ENCODE data around the gene POU2F3.
"Not testable (repeated sequence)": the region's sequence is repeated elsewhere in the genome, so short reads cannot be mapped to it uniquely, and the experiment has no call there.

Gene POU2F3

DNA sequence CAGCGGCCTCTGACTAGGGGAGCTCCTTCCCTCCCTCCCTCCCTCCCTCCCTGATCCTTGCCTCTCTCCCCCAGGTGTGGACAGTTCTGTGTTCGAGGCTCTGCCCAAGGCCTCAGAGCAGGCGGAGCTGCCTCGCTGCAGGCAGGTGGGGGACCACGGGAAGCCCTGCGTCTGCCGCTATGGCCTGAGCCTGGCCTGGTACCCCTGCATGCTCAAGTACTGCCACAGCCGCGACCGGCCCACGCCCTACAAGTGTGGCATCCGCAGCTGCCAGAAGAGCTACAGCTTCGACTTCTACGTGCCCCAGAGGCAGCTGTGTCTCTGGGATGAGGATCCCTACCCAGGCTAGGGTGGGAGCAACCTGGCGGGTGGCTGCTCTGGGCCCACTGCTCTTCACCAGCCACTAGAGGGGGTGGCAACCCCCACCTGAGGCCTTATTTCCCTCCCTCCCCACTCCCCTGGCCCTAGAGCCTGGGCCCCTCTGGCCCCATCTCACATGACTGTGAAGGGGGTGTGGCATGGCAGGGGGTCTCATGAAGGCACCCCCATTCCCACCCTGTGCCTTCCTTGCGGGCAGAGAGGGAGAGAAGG is 11.1 kb upstream of the POU2F3 start:
- no peak for DNase-seq

DNA sequence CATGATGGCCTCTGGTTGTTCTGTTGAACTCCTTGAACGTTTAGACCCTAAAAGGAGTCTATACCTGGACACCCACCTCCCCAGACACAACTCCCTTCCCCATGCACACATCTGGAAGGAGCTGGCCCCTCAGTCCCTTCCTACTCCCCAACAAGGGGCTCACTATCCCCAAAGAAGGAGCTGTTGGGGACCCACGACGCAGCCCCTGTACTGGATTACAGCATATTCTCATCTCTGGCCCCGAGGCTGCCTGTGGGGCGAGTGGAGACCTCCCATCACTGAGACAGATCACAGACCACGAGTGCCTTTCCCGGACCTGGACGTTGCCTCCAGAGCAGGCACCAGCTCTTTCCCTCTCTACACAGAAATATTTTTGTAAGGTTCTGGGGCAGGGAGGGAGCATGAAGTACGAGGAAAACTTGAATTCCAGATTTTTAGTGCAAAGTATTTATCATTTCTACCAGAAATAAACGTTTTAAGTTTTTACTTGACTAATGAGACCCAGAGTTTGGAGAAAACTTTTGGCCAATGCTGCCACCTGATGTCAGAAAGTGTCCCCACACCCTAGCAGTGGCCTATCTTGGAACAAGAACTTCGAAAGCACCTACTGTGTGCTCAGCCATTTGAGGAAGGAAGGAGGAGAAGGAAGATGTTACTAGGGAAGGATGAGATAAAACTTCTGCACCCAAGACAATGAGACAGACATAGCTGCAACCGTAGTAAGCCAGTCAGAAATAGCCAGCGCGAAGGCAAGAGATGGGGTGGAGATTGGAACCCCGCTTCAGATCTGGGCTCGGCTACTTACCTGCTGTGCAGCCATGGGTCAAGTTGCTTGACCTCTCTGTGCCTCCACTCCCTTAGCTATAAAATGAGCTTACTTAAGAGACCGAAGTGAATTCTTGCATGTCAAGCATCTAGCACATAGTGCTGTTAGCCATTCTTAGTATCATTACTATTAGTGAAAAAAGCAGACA is 10.2 kb upstream of the POU2F3 start:
- DNase-seq: no peak

DNA sequence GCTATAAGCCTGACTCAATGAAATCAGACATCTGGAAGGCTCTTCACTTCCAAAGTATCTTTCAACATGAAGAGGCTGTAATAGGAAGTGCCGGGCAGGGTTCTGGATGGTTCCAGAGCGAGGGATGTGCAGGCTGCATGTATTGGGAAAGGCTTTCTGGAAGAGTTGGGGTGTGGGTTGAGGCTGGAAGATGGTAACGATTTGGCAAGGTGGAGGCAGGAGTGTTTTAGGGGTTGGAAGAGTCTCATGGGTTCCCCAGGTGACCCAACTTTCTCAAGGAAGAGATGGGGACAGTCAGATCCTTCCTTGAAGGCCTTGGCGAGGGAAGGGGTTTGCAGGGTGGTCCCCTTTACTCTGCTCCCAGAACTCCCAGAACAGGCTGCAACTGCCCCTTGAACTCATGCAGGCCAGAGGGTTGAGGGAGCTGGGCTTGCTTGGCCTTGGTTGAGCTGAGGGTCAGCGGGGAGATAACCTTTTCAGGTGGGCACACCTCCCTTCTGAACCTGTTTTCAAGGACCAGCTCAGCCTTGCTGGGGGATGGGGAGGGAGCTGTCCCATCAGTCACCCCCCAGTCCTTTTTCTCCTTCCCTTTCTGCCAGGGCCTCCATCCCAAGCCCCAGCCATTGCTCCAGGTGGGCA is 9.4 kb upstream of the POU2F3 start:
- no peak for DNase-seq

DNA sequence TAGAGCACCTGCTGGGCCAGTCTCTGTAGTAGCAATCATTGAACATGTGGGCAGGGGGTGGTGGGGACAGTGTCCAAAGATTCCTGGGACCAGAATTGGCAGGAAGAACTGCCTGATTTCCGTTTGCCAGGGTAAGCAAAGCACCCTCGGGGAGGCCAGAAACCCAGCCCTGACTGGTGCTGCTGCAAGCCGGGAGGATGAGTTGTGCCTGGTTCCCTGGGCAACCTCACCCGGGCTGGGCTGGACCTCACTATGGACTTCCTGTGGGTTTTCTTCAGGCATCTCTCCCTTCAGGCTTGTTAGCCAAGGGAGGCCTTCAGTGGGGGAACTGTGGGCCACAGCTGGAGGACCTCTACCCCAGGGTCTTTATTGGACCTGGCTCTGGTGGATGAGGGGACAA is 8.0 kb upstream of the POU2F3 start:
- no peak for DNase-seq

DNA sequence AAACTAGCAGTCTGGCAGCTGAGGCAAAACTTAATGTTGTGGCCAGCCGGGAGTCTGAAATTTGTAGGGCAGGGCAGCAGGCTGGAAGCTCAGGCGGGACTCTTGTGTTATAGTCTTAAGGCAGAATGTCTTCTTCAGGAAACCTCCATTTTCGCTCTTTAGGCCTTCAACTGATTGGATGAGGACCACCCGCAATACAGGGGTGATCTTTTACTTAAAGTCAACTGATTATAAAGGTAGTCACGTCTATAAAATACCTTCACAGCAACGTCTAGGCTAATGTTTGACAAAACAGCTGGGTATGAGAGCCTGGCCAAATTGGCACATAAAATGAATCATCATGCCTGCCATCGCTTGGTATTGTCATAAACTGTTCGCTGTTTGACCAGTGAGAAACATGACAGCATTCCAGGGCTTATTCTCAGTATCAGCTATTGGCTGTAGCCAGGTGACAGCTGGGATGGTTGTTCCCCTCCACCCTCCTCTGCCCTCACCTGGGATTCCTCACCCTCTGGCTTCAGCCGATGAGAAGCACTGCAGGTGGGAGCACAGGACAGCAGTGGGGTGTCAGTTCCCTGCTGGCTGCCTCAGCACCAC is 6.6 kb upstream of the POU2F3 start:
- no peak for DNase-seq

DNA sequence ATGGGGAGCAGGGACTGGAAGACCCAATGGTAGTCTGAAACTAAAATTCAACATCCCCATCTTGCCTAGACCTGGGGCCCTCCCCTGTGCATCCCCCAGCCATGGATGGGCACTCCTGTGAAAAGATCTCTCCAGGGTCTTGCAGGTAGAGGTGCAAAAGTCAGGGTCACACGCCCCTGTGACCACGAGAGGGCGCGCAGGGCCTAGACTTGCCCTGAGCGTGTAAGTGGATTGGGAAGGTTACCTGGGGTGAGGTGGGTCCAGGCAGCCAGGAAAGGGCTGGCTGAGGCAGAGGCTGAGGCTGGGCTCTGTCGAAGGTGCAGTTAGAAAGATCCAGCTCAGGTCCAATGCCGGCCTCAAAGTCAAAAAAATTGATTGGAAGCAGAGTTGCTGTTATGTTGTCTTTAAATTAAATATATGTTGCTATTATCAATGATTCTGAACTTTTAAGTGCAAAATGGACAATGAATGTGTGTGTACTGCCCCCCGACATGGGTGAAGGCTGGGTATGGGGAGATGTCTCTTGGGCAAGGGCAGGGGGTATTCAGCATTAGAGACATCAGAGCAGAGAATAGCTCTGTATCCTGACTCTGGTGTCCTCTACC is 4.8 kb upstream of the POU2F3 start:
- DNase-seq: peak; percentile 39

DNA sequence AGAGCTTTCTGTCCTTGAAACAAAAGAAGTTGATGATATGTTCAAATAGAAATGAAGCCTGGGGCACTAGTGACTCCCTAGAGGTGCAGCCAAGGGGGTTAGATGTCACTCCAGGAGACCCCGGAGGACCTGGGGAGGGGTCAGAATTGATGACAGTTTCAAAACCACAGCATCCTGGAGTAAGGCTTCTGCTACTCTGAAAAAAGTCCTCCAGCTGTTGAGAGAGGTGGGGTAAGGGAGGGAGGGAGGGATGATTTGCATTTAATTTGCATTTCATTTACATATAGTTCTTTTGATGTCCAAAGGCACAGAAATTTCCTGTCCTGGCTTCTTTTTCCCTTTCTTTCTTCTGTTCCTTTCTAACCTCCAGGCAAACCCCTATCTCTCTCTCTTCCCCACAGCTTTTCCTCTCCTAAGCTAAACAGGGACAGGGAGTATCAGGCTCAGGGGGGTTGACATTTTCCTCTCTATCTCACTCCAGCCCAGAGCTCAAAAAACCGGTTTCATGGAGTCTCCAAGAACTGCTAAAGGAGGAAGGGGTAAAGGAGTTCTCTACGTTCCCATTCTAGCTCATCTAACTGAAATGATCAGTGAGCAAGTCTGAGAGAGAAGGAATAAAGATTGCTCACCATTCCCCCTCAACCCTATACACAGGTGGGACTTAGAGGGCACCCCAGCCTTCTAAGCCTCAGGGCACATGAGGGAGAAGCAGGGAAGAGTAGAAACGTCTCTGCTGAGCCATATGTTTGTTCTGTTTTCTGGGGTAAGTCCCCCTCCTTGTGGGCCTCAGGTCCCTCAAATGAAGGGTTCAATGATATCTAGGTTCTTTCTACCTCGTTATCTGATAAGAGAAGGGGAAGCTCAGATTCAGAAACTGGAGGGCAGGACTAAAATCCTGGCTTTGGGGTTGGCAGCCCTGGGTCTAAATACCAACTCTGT is 3.5 kb upstream of the POU2F3 start:
- DNase-seq: no peak

DNA sequence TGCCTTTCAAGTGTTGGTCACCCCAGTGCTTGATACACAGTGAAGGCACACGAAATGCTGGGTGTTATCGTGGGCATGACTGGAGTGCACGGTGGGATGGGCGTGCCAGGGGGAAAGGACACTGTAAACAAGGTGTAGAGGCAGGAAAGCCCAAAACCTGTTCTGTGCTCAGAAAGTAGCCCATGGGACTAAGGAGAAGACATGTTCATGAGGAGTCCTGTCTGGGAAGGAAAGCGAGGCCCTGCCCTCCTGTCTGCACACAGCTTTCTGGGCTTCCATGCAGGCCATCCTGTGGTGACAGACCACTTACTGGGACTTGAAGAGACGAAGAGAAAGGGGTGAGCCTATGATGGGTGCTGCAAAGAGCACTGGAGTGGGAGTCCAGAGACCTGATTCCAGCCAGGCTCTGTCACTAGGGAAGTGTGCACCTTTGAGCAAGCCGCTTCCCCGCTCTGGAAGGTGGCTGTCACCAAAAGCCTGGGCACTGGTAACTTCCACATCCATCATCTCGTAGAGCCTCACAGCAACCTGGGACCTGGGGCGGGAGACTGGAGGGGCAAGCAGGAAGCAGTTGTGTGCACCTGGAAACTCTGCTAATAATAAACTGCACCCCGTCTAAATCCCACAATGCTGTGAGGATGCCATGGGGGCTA is 846 bp upstream of the POU2F3 start:
- no peak for DNase-seq

DNA sequence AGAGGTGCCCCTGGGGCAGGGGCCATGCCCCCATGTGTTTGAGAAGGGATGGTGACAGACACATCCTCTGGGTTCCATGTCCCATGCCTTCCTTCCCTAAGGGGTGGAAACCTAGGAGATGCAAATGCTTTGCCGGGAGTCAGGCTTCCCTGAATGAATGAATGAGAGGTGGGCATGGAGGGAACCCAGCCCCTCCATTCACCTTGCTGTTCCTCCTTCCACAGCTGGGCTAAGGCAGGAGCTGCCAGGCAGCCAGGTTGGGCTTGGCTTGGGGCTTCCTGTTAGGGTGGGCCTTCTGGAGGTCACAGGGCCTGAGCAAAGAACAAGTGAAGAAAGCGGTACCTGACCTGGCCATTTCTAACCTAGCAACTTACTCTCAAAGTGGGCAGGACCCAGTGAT is 926 bp downstream of the POU2F3 start:
- no peak for DNase-seq

DNA sequence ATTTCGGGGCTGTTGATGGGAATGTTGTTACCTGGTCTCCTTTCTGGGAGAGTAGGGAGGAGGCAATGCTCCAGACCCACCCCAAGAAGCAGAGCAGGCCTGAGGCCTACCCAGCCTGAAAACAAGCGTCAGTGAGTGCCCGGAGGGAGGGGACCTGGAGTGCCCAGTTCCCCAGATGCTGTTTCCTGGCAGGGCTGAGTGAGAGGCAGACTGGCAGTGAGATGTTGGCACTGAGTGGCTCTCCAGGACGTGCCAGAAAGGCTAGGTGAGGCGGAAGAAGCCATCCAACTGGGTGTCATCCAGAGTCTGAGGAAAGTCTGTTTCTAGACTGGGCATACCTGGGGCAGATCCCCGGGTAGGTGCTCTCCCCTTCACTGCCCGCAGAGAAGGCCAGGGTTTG is 1.3 kb downstream of the POU2F3 start:
- DNase-seq: no peak

DNA sequence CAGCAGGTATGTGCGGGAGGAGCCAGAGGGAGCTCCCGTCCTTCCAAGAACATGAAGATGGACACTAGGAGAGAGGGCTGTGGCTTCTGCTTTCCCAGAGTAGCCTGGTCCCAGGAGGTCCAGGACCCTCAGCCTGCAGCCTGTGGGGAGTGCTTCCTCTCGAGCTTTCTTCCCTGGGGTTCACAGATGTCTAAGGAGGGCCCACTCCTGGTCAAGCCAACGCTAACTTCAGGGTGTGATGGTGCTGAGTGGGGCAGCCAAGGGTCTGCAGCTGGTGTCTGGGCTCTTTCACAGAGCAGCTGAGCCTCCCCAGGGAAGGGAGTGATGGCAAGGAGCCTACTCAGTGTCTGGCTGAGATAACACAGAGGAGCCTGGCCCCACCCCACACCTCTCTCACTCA is 3.3 kb downstream of the POU2F3 start:
- no peak for DNase-seq

DNA sequence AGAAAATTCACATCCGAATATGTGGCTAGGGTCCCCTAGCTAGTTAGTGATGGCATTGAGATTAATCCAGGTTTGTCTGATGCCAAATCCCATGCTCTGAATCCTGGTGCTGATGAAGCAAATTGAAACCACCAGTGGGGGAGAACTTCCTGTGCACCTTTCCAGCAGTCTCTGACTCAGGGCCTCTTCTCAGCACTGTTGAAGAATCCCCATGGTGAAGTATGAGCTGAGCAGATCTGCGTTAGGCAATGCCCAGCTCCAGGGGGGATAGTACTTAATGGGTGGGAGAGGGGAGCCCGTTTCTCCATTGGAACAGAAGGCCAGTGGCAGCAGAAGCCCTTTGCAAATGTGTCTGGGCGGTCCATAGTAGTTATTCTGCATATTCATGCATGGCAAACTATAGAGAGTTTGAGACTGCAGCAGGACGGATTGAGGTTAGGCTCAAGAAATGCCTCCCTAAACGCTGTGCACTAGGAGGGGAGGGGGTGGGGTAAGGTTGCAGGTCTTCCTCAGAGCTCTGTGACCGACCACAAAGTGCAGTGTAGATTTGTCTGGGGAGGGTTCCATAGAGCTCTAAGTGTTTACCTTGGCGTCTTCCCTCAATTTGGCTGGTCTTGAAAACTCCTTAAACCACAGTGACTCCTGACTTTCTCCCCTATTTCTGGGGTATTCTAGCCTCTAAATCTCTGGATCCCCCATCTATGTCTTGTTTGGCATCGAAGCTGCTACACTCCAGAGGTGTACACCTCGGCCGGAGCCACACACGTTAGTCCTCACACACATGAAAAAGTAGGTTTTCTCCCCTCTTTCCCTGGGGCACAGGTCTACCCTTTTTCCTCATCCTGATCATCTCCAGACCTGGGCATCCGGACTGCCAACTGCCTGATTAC is 4.8 kb downstream of the POU2F3 start:
- DNase-seq: no peak

DNA sequence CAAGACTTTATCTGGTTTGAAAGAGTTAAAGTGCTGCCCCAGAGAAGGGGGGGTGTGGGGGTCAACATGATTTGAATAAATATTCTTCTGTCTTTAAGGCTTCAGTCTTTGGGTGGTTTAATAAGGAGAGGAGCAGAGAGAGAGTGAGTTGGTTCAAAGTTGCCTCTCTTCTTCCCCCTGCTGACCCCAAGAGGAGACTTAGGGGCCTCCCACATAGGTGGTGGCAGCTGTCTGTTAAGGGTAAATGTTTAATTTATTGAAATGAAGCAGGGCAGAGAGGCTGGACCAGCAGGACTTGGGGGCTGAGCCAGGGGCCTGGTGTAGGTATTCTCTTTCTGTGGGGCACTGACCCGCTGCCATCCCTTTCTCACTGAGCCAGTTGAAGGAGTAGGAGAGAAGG is 5.5 kb downstream of the POU2F3 start:
- no peak for DNase-seq

DNA sequence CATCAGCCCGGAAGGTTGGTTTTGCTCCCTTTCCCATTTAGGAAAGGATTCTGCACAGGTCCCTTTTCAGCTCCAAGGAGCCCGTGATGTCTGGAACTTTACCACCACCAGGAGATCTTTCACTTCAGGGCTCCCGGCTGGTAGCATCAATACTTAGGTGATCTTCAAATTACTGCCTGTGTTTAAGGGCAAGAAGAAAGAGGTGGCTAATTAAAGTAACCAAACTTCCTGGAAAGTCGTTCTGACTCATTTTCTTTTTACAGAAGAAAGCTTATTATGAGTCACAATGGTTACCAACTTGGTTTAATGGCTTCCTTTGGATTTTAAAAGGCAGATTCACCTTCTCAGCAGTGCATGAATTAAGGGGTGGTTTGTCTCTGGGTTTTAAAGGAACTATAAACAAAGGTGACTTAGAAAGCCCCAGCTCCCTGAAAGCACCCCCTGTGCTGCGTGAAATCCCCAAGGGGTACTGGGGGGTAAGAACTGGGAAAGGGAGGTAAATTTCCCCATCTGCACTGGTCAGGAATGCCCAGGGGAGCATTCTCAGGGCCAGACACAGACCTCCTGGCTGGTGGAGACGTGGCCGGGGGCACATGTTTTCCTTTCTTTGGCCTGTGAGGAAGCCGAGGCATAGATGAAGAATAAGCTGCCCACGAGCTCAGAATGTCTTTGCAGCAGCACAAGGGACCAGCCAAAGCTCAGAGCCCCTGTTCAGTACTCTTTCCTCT is 8.8 kb downstream of the POU2F3 start:
- DNase-seq: no peak

DNA sequence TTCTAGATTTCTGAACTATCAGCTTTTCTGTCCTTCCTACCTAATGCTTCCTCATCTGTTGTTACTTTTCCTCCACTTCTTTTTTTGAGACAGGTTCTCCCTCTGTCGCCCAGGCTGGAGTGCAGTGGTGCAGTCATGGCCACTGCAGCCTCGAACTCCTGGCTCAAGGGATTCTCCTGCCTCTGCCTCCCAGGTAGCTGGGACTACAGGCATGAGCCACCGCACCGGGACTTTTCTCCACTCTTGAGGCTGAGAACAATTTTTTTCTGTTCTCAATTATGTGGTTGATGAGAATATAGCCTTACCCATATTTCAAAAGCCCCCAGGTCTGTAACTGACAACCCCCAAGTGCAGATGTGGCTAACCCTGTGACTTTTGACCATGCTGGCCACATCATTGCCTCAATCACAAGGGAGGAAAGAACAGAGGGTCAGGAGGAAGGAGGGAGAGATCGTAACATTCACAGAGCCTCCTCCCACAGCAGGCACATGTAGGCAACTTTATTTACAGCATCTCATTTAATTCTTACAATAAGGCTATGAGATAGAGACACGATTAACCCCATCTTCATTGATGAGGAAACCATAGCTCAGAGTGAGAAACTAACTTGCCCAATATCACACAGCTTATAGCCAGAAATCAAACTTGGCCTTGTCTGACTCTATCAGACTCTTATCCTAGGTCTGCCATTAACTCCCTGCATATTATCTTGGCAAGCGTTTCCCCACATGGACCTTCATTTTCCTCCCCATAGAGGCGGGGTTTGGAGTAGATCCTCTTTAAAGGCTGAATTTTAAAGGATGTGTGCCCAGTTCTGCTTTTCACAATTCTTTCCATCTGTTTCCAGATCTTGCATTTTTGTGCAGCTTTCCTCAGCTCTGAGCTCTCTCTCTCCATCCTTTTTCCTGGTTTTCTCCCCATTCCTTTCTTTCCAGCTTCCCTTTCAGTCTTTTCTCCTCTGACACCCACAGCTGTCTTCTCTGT is 9.6 kb downstream of the POU2F3 start:
- DNase-seq: no peak

DNA sequence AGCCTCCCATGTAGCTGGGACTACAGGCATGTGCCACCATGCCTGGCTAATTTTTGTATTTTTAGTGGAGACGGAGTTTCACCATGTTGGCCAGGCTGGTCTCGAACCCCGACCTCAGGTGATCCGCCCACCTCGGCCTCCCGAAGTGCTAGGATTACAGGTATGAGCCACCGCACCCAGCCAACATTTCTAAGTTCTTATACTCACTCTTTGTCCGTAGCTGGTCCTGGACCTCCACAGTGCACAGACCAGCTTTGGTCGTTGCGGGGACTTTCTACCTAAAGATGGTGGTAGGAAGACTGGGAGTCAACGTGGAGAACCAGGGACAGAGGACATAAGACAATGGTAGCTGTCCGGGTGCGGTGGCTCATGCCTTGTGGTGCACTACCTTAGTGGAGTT is 13.4 kb downstream of the POU2F3 start:
- DNase-seq: not testable (repeated sequence)

DNA sequence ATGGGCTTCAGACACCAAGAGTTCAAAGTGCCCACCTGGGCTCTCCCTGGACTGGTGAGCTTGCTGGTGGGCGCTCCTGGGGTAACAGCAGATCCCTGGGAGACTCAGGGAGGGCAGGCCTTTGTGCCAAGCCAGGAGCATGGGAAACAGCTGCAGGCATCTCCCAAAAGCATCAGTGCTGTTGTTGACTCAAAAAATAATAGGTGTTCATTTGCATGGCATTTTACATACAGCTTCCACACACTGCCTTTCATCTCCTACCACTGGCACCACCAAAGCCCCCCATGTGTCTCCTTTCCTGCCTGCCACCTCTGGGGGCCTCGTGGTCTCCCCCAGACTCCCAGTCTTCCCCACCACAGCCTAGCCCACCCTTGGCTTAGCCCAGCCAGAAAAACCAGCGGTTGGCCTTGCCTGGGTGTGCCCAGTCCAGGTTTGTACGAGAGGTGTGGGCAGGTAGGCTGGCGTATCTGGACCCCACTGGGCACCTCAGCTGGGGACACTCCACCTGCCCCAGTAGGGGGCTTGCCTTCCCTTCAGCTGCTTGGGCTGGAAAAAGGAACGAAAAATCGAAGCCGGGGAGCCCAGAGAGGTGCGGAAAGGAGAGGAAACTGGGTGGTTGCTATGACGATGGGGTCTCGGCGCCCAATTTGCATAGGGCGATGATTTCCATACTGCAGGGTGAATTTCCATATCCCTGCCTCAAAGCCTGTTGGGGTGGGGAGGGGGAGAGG is 15.0 kb downstream of the POU2F3 start:
- no peak for DNase-seq

DNA sequence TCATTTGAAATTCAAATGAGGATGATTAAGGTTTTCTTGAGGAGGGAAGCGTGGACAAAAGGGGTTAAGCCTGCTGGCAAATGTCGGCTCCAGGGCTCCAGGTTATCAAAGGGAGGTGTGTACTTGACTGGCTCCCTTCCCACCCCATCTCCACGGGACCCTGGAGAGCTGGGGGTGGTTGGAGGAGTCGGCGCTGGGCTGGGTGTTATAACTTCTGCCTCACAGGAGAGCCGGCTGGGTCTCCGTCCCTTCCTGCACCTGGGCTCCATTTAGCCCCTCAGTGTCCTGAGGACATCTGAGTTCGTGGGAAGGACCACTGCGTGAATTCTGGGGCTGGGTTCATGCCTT is 15.6 kb downstream of the POU2F3 start:
- DNase-seq: no peak
